ENCODE measurements around the gene PLD6.
"Not testable (repeated sequence)": the region's sequence is repeated elsewhere in the genome, so short reads cannot be mapped to it uniquely, and the experiment has no call there.

The PLD6 gene

GRCh38 chr17:17201907-17202306 is 4.2 kb downstream of the PLD6 start:
- DNase-seq (ENCODE audit: low read depth): no peak
- no peak overlapping the region for H3K4me3 ChIP-seq (ENCODE audit: control insufficient read depth, low read depth, low read length)
- TF ChIP-seq CTCF (conservative IDR thresholded peaks at IDR 0.05; ENCODE audit: control insufficient read depth, insufficient read depth, low read depth, low read length): no peak

GRCh38 chr17:17201271-17201670 is 4.9 kb downstream of the PLD6 start:
- H3K4me3 ChIP-seq (ENCODE audit: control insufficient read depth, low read depth, low read length): no peak overlapping the region
- TF ChIP-seq CTCF (conservative IDR thresholded peaks at IDR 0.05; ENCODE audit: control insufficient read depth, insufficient read depth, low read depth, low read length): no peak
- no peak for DNase-seq (ENCODE audit: low read depth)

- DNase-seq (ENCODE audit: low read depth): no peak
- no peak for TF ChIP-seq CTCF (conservative IDR thresholded peaks at IDR 0.05; ENCODE audit: control insufficient read depth, insufficient read depth, low read depth, low read length)
- no peak overlapping the region for H3K4me3 ChIP-seq (ENCODE audit: control insufficient read depth, low read depth, low read length)
Measured at GRCh38 chr17:17200831-17201230, 5.3 kb downstream of the PLD6 start.

- no peak for TF ChIP-seq CTCF (conservative IDR thresholded peaks at IDR 0.05; ENCODE audit: control insufficient read depth, insufficient read depth, low read depth, low read length)
- DNase-seq (ENCODE audit: low read depth): no peak
Measured at GRCh38 chr17:17200311-17200710, 5.8 kb downstream of the PLD6 start.

GRCh38 chr17:17198281-17198680 is 7.9 kb downstream of the PLD6 start:
- DNase-seq (ENCODE audit: low read depth): no peak
- H3K4me3 ChIP-seq (ENCODE audit: control insufficient read depth, low read depth, low read length): no peak overlapping the region
- TF ChIP-seq CTCF (conservative IDR thresholded peaks at IDR 0.05; ENCODE audit: control insufficient read depth, insufficient read depth, low read depth, low read length): no peak

More at GRCh38 chr17:17200311-17200710, 5.8 kb downstream of the PLD6 start:
- H3K4me3 ChIP-seq (ENCODE audit: control insufficient read depth, low read depth, low read length): no peak overlapping the region

- DNase-seq (ENCODE audit: low read depth): peak; percentile 16
- no peak for TF ChIP-seq CTCF (conservative IDR thresholded peaks at IDR 0.05; ENCODE audit: control insufficient read depth, insufficient read depth, low read depth, low read length)
- H3K4me3 ChIP-seq (ENCODE audit: control insufficient read depth, low read depth, low read length): no peak overlapping the region
Measured at GRCh38 chr17:17196776-17197175, 9.4 kb downstream of the PLD6 start.

- not testable (repeated sequence) for DNase-seq (ENCODE audit: low read depth); H3K4me3 ChIP-seq (ENCODE audit: control insufficient read depth, low read depth, low read length)
Measured at GRCh38 chr17:17195466-17195865, 10.7 kb downstream of the PLD6 start.

Measured in fibroblast of mammary gland (primary cell).